DND-41 (cell line): ENCODE results near the gene IRGC.

Experiments
- ATAC-seq: fragments of 200-7000 bp; cut with Tn5 transposase; 3 replicates; pipeline ENCODE4 v1.9.1; 2021; ENCODE audit warnings: low read depth; ENCODE audit not compliant: insufficient read depth
- DNase-seq: peaks from one replicate; pipeline ENCODE4 v3.0.0-alpha.2; 2020
- H2AFZ ChIP-seq: 2 replicates; pipeline ENCODE4 v1.6.0; 2012; ENCODE audit warnings: low read depth, low read length
- H3K27ac ChIP-seq: 2 replicates; pipeline ENCODE4 v1.5.1; 2012; ENCODE audit warnings: low read length, inconsistent platforms
- H3K27me3 ChIP-seq: fragments of 200-600 bp; sonication (generic); 2 replicates; pipeline ENCODE4 v1.6.0; 2012; ENCODE audit warnings: low read length, mild to moderate bottlenecking, inconsistent platforms; ENCODE audit not compliant: insufficient read depth, poor library complexity
- H3K36me3 ChIP-seq: 2 replicates; pipeline ENCODE4 v1.5.1; 2012; ENCODE audit warnings: low read length, inconsistent platforms; ENCODE audit not compliant: insufficient read depth
- H3K4me1 ChIP-seq: 2 replicates; pipeline ENCODE4 v1.5.1; 2012; ENCODE audit warnings: mild to moderate bottlenecking, low read length; ENCODE audit not compliant: insufficient read depth
- H3K4me2 ChIP-seq: 2 replicates; pipeline ENCODE4 v1.6.0; 2012; ENCODE audit warnings: mild to moderate bottlenecking, moderate library complexity, low read length, inconsistent platforms; ENCODE audit not compliant: insufficient read depth
- H3K4me3 ChIP-seq, 2 experiments: fragments of 200-600 bp in 1 of 2; shearing (Covaris generic) in 1 of 2; 2 replicates each; pipeline ENCODE4 v1.5.1; 2012 to 2016; ENCODE audit warnings: inconsistent platforms in 2 of 2, low read length in 2 of 2, mild to moderate bottlenecking in 2 of 2, low read depth in 1 of 2, moderate library complexity in 1 of 2
- H3K79me2 ChIP-seq: 2 replicates; pipeline ENCODE4 v1.6.0; 2012; ENCODE audit warnings: low read length, inconsistent platforms; ENCODE audit not compliant: insufficient read depth
- H3K9ac ChIP-seq: 2 replicates; pipeline ENCODE4 v1.6.0; 2012; ENCODE audit warnings: low read depth, mild to moderate bottlenecking, inconsistent platforms, low read length, moderate library complexity
- H3K9me3 ChIP-seq: 2 replicates; pipeline ENCODE4 v1.5.1; 2012; ENCODE audit warnings: low read length, moderate library complexity, mild to moderate bottlenecking, inconsistent platforms; ENCODE audit not compliant: insufficient read depth, severe bottlenecking
- H4K20me1 ChIP-seq: 2 replicates; pipeline ENCODE4 v1.6.0; 2012; ENCODE audit warnings: low read length; ENCODE audit not compliant: insufficient read depth
- EZH2 ChIP-seq: IDR thresholded peaks from 3 replicates; pipeline ENCODE4 v1.6.1; 2012; ENCODE audit warnings: borderline replicate concordance, low read depth, mild to moderate bottlenecking, moderate library complexity, low read length, inconsistent platforms; ENCODE audit not compliant: severe bottlenecking
- TF ChIP-seq, protein P1 (sequence below): IDR thresholded peaks from 2 replicates; pipeline ENCODE4 v1.5.1; 2012; ENCODE audit warnings: borderline replicate concordance, low read length, moderate library complexity, mild to moderate bottlenecking; ENCODE audit not compliant: poor library complexity, severe bottlenecking; ENCODE audit errors: extremely low read depth

Gene IRGC

DNA sequence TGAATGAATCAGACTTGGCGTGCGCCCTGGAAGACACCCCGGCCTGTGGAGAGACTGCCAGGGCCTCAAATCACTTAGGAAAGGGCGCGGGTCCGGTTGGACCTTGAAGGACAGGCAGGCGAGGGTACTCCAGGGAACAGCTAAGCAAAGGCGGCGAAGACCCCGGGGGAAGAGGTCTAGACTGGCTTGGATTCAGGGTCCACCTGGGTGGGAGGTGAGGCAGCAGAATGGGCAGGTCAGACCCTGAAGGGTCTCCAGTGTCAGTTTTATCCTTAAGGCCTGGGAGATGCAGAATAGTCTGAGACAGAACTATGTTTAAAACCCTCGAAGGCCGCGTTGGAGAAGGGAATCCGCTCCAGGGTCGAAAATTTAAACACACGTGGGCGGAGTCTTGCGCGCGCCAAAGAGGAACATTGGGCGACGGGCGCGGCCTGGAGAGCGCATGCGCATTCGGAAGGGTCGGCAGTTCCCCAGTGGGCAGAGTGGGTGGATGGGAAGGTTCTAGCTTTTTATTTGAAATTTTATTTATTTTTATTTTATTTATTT is 39.5 kb downstream of the IRGC start:
- H4K20me1 ChIP-seq = peaks cover 16% of the 10 kb centered on the region; the same call in 1 of the 2 replicates
- peak overlapping the region; percentile 72 to 79 for H3K4me3 ChIP-seq
- H3K4me1 ChIP-seq = peaks cover 34% of the 10 kb centered on the region
- H3K4me2 ChIP-seq = peak overlapping the region; percentile 71
- peaks cover 52% of the 10 kb centered on the region for H3K79me2 ChIP-seq
- peak overlapping the region; percentile 98 for H3K9ac ChIP-seq
- peak; percentile 87 for DNase-seq
- H2AFZ ChIP-seq = peak overlapping the region; percentile 75
- no peaks in the 10 kb centered on the region for H3K27me3 ChIP-seq
- H3K27ac ChIP-seq = peak overlapping the region; percentile 99
- no peak for TF ChIP-seq EZH2
- TF ChIP-seq, protein P1, sequence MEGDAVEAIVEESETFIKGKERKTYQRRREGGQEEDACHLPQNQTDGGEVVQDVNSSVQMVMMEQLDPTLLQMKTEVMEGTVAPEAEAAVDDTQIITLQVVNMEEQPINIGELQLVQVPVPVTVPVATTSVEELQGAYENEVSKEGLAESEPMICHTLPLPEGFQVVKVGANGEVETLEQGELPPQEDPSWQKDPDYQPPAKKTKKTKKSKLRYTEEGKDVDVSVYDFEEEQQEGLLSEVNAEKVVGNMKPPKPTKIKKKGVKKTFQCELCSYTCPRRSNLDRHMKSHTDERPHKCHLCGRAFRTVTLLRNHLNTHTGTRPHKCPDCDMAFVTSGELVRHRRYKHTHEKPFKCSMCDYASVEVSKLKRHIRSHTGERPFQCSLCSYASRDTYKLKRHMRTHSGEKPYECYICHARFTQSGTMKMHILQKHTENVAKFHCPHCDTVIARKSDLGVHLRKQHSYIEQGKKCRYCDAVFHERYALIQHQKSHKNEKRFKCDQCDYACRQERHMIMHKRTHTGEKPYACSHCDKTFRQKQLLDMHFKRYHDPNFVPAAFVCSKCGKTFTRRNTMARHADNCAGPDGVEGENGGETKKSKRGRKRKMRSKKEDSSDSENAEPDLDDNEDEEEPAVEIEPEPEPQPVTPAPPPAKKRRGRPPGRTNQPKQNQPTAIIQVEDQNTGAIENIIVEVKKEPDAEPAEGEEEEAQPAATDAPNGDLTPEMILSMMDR = no peak
- ATAC-seq = peak; percentile 52
- H3K9me3 ChIP-seq = no peaks in the 10 kb centered on the region
- peaks cover 33% of the 10 kb centered on the region for H3K36me3 ChIP-seq

GRCh38 chr19:43759515-43759914 is 43.6 kb downstream of the IRGC start:
- Histone ChIP-seq H3K4me1 (peaks cover 11% of the 10 kb centered on the region), H3K4me3 (no peak overlapping the region), H3K27ac (no peak overlapping the region), H3K27me3 (no peaks in the 10 kb centered on the region), H3K79me2 (peaks cover 16% of the 10 kb centered on the region), H3K9me3 (no peaks in the 10 kb centered on the region), H3K9ac (no peak overlapping the region), H2AFZ (no peak overlapping the region), H3K4me2 (no peak overlapping the region), H4K20me1 (no peaks in the 10 kb centered on the region), H3K36me3 (peaks cover 8% of the 10 kb centered on the region)
- DNase-seq (no peak), ATAC-seq (no peak)
- TF ChIP-seq, protein P1 = no peak
- TF ChIP-seq EZH2 = no peak

DNA sequence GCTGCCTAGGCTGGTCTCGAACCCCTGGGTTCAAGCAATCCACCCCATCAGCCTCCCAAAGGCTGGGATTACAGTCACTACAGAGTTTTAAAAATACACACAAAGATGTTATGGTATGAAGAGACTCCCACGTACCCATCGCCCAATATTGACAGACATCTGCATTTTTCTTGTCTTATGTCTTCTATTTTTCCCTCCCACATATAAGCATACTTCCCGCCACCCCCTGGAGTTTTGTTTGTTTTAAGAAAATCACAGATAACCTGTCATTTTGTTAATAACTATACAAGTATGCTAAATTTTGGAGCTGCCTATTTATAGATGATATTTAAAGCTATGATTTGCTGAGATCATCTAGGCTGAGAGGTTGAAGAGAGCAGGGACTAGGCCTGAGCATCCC is 45.1 kb downstream of the IRGC start:
- ATAC-seq (no peak), DNase-seq (no peak)
- Histone ChIP-seq H4K20me1 (no peaks in the 10 kb centered on the region), H3K4me2 (no peak overlapping the region), H3K27ac (no peak overlapping the region), H3K9me3 (no peaks in the 10 kb centered on the region), H3K79me2 (peaks cover 8% of the 10 kb centered on the region), H3K27me3 (no peaks in the 10 kb centered on the region), H2AFZ (no peak overlapping the region), H3K4me1 (peaks cover 8% of the 10 kb centered on the region), H3K4me3 (no peak overlapping the region), H3K9ac (no peak overlapping the region), H3K36me3 (peaks cover 8% of the 10 kb centered on the region)
- TF ChIP-seq, protein P1 = no peak
- TF ChIP-seq EZH2 = no peak
